ENCODE data around the gene AGPAT3.

Gene AGPAT3

DNA sequence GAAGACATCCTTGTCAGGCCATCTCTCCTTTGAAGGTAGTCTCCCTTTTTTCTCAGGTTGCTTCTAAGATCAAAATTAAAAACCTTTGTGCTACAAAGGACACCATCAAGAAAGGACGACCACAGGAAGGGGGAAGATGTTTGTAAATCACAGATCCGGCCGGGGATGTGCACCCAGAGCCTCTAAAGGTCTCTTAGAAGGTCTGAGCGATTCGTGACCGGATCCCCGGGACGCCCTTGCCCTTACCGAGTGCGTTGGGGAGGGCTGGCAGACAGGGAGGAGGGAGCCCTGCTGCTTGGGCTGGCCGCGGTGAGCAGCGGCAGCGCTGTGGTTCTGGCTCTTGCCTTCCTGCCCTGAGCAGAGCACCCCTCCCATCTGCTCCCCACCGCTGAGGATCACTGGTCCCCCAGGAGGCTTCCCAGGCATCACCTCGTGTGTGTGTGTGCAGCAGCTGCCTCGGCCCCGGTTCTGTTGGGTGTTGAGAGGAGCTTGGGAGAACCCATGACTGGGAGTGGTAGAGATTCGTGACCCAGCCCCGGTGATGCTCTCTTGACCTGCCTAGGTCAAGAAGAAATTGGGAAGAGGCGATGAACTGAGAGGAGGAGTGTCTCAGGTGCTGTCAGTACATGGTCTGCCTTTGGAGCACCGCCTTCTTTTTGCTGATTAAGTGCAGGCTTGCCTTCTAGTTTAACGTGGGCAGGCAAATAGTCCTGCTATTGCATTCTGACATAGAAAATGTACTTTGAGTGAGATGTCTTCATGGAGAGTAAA is 34.5 kb downstream of the AGPAT3 start:
- TF ChIP-seq, protein P1, sequence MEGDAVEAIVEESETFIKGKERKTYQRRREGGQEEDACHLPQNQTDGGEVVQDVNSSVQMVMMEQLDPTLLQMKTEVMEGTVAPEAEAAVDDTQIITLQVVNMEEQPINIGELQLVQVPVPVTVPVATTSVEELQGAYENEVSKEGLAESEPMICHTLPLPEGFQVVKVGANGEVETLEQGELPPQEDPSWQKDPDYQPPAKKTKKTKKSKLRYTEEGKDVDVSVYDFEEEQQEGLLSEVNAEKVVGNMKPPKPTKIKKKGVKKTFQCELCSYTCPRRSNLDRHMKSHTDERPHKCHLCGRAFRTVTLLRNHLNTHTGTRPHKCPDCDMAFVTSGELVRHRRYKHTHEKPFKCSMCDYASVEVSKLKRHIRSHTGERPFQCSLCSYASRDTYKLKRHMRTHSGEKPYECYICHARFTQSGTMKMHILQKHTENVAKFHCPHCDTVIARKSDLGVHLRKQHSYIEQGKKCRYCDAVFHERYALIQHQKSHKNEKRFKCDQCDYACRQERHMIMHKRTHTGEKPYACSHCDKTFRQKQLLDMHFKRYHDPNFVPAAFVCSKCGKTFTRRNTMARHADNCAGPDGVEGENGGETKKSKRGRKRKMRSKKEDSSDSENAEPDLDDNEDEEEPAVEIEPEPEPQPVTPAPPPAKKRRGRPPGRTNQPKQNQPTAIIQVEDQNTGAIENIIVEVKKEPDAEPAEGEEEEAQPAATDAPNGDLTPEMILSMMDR (IDR thresholded peaks at IDR 0.05; ENCODE audit: low read depth, low read length, missing control alignments) = no peak
- DNase-seq (ENCODE audit: extremely low read depth, low read depth) = no peak
- H3K4me3 ChIP-seq (replicated peaks; ENCODE audit: low read depth, low read length) = no peak overlapping the region

DNA sequence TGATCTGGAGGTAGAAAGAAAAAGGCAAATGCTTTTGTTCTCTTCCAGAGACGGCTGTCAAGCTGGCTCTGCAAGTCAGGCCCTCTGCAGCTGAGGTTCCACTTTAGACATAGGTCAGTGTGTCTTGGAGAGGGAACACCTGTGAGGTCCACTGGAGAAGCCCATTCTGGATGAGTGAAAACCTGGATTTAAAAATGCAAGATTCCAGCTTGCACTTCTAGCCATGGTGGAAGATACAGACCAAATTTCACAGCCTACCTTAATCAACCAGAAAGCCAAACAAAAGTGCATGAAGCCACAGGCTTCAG is 35.0 kb downstream of the AGPAT3 start:
- TF ChIP-seq, protein P1 (IDR thresholded peaks at IDR 0.05; ENCODE audit: low read depth, low read length, missing control alignments) = no peak
- DNase-seq (ENCODE audit: extremely low read depth, low read depth) = no peak
- no peak overlapping the region for H3K4me3 ChIP-seq (replicated peaks; ENCODE audit: low read depth, low read length)

DNA sequence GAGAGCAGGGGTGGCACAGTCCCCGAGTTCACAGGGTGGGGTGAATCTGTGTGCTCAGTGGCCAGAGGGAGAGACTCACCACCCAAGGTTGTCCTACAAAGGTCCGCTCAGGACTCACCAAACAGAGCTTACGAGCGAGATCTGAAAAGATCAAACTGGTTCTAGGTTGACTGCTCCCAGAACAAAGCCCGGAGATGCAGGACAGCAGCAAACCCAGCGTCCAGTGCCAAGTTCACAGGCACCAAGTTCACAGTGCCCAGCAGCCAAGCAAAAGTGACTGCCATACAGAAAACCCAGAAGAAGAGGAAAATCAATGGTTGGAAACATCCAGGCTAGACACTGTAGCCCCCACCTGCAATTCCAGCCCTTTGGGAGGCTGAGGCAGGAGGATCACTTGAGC is 35.7 kb downstream of the AGPAT3 start:
- TF ChIP-seq, protein P1 (IDR thresholded peaks at IDR 0.05; ENCODE audit: low read depth, low read length, missing control alignments) = no peak
- no peak for DNase-seq (ENCODE audit: extremely low read depth, low read depth)
- H3K4me3 ChIP-seq (replicated peaks; ENCODE audit: low read depth, low read length) = no peak overlapping the region

DNA sequence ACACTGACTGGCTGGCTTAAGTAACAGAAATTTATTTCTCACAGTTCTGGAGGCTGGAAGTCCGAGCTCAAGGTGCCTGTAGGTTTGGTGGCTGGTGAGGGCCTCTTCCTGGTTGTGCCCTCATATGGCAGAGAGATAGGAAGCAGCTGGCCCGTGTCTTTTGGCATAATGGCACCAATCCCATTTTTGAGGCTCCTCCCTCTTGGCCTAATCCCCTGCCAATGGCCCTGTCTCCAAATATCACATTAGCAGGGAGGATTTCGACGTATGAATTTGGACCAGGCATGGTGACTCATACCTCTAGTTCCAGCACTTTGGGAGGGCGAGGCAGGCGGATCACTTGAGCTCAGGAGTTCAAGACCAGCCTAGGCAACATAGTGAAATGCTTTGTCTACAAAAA is 37.4 kb downstream of the AGPAT3 start:
- peak; percentile 17 for DNase-seq (ENCODE audit: extremely low read depth, low read depth)
- TF ChIP-seq, protein P1 (IDR thresholded peaks at IDR 0.05; ENCODE audit: low read depth, low read length, missing control alignments) = no peak
- no peak overlapping the region for H3K4me3 ChIP-seq (replicated peaks; ENCODE audit: low read depth, low read length)

DNA sequence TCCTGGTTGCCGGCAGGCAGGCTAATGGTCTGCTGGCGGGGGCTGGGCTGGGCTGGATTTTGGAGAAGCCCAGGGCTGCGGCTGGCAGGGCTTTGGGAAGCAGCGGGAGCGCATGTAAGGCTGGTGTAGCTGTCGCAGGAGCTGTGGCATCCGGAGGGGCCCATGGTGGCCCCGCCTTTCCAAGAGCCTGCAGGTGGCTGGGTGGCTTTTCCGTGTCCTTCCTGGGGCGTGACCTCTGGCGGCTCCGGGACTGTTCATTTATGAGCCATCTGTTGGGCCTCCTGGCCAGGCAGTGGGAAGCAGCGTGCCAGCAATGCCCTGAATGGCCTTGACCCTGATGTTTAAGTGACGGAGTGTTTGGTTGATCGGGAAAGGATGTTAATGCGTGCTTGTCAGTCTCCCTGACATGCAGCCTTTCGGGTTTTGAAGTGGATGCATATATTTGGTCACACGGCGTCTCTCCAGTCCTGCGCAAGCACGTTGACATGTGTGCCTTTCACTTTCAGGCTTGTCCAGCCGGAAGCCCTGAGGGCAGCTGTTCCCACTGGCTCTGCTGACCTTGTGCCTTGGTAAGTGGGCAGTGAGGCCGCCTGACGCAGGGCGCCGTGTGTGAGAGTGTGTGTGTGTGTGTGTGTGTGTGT is 38.5 kb downstream of the AGPAT3 start:
- TF ChIP-seq, protein P1 (IDR thresholded peaks at IDR 0.05; ENCODE audit: low read depth, low read length, missing control alignments) = no peak
- no peak overlapping the region for H3K4me3 ChIP-seq (replicated peaks; ENCODE audit: low read depth, low read length)

DNA sequence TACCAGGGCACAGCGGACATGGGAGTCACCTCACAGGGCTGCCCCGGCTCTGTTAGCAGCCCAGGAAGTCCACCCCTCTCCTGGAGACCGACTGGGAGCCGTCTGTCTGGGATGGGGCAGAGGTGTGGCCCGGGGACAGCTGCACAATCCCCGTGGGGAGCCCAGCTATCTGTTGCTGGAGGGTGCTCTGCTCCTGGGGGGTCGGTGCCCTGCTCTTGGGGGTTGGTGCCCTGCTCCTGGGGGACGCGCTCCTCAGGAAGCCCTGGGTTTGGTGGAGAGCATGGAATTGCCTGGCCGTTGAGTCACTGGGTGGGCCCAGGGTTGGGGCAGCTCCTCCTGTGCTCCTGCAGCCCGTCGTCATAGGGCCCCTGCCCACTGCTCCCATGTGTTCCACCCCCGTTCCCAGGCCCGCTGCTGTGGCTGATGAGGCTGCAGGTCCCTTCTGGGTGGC is 39.3 kb downstream of the AGPAT3 start:
- H3K4me3 ChIP-seq (replicated peaks; ENCODE audit: low read depth, low read length) = no peak overlapping the region
- TF ChIP-seq, protein P1 (IDR thresholded peaks at IDR 0.05; ENCODE audit: low read depth, low read length, missing control alignments) = no peak
- DNase-seq (ENCODE audit: extremely low read depth, low read depth) = no peak

More for the DNA sequence above, 38.5 kb downstream of the AGPAT3 start:
- no peak for DNase-seq (ENCODE audit: extremely low read depth, low read depth)

All from HFF-Myc (cell line).